SK-N-SH (cell line): ENCODE measurements around the gene PRKCB.

ENCODE experiments used
- EZH2phosphoT487 ChIP-seq: fragments of 200-600 bp; sonication (generic); IDR thresholded peaks from 2 replicates; pipeline ENCODE4 v1.6.1; 2017; ENCODE audit warnings: low read depth, mixed run types, mild to moderate bottlenecking, antibody characterized with exemption, moderate library complexity, borderline replicate concordance
- MEF2A ChIP-seq: IDR thresholded peaks from 2 replicates; pipeline ENCODE4 v1.4.0; 2012; ENCODE audit warnings: low read depth, borderline replicate concordance
- POLR2AphosphoS5 ChIP-seq: IDR thresholded peaks from 2 replicates; pipeline ENCODE4 v1.6.1; 2012; ENCODE audit warnings: low read depth, low read length
- RAD21 ChIP-seq: IDR thresholded peaks from 2 replicates; pipeline ENCODE4 v1.6.1; 2012; ENCODE audit warnings: mild to moderate bottlenecking, low read length
- TCF12 ChIP-seq: IDR thresholded peaks from 2 replicates; pipeline ENCODE4 v1.4.0; 2012
- YY1 ChIP-seq: IDR thresholded peaks from 2 replicates; pipeline ENCODE4 v1.4.0; 2012; ENCODE audit warnings: low read depth, mild to moderate bottlenecking
- TF ChIP-seq, protein P1 (sequence below): IDR thresholded peaks from 2 replicates; pipeline ENCODE4 v1.4.0; 2012; ENCODE audit warnings: low read depth
- TF ChIP-seq, protein P2 (sequence below): fragments of 200-600 bp; sonication (generic); IDR thresholded peaks from 2 replicates; pipeline ENCODE4 v1.6.1; 2017; ENCODE audit warnings: antibody characterized with exemption, mild to moderate bottlenecking, moderate library complexity

DNA sequence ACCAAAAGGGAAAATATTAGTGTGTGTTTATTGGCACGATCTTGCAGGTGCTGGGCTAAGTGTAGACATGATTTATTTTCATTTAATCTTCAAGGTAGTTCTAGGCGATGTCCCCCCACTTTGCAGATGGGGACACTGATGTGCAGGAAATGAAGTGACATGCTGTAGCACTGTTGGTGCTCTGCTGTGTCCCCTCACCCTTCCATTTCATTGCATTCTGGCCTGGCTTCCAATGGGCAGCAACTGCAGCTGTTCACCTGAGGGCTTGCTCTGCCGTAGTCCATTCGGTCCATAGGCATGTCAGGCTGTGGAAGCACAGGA lies 123.9 kb downstream of the PRKCB start:
- TF ChIP-seq POLR2AphosphoS5 (no peak), YY1 (no peak), TCF12 (no peak), MEF2A (no peak), RAD21 (no peak), EZH2phosphoT487 (no peak)
- TF ChIP-seq, protein P1, sequence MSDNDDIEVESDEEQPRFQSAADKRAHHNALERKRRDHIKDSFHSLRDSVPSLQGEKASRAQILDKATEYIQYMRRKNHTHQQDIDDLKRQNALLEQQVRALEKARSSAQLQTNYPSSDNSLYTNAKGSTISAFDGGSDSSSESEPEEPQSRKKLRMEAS: no peak
- TF ChIP-seq, protein P2, sequence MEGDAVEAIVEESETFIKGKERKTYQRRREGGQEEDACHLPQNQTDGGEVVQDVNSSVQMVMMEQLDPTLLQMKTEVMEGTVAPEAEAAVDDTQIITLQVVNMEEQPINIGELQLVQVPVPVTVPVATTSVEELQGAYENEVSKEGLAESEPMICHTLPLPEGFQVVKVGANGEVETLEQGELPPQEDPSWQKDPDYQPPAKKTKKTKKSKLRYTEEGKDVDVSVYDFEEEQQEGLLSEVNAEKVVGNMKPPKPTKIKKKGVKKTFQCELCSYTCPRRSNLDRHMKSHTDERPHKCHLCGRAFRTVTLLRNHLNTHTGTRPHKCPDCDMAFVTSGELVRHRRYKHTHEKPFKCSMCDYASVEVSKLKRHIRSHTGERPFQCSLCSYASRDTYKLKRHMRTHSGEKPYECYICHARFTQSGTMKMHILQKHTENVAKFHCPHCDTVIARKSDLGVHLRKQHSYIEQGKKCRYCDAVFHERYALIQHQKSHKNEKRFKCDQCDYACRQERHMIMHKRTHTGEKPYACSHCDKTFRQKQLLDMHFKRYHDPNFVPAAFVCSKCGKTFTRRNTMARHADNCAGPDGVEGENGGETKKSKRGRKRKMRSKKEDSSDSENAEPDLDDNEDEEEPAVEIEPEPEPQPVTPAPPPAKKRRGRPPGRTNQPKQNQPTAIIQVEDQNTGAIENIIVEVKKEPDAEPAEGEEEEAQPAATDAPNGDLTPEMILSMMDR: no peak
